ENCODE measurements around the gene PPP1R13B.

The PPP1R13B gene

DNA sequence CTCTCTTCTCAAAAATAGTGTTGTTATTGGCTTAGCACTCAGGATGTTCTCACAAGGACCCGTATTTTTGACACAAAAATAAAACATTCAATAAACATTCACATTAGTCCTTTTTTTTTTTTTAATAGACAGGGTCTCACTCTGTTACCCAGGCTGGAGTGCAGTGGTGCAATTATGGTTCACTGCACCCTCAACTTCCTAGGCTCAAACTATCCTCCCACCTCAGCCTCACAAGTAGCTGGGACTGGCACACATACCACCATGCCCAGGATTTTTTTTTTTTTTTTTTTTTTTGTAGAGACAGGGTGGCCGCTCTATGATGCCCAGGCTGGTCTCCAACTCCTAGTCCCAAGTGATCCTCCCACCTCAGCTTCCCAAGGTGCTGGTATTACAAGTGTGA, 27.0 kb downstream of the PPP1R13B start:
- no peak overlapping the region for H3K4me3 ChIP-seq (replicated peaks; ENCODE audit: low read depth, low read length)
- no peak for DNase-seq (ENCODE audit: extremely low read depth, low read depth)
- TF ChIP-seq, protein P1, sequence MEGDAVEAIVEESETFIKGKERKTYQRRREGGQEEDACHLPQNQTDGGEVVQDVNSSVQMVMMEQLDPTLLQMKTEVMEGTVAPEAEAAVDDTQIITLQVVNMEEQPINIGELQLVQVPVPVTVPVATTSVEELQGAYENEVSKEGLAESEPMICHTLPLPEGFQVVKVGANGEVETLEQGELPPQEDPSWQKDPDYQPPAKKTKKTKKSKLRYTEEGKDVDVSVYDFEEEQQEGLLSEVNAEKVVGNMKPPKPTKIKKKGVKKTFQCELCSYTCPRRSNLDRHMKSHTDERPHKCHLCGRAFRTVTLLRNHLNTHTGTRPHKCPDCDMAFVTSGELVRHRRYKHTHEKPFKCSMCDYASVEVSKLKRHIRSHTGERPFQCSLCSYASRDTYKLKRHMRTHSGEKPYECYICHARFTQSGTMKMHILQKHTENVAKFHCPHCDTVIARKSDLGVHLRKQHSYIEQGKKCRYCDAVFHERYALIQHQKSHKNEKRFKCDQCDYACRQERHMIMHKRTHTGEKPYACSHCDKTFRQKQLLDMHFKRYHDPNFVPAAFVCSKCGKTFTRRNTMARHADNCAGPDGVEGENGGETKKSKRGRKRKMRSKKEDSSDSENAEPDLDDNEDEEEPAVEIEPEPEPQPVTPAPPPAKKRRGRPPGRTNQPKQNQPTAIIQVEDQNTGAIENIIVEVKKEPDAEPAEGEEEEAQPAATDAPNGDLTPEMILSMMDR (IDR thresholded peaks at IDR 0.05; ENCODE audit: low read depth, low read length, missing control alignments), result no peak

DNA sequence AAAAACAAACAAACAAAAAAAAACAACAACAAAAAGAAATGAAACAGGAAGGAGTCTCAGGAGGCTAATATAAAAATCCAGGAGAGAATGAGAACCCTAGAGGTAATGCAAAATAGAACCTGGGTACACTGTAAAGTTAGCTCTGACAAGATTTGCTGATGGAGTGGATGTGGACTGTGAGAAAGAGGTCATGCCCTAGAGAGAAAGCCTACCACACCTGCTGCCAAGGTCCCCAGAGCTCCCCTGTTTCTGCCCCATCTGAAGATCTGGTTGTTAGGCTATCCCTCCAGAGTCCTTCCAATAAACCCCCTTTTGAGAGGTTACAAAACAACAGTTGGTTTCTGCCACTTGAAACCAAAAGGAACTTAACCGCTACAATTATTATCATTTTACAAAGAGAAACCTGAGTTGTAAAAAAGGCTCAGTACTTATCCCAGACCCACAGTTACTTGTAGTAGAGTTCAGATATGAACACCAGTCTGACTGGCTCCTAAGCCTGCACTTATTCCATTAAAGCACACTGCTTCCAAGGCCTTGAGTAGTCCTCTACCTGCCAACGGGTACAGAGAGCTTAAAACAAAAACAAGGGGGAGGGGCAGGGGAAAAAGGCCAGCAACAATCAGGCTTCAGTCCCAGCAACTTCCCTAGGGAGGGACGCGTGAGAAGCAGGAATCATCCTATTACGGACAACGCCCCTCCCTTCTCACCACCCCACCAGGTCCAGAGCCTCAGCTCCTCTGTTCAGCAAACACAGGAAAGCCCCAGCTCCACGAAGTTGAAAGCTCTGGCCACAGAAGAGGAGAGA, 27.7 kb downstream of the PPP1R13B start:
- TF ChIP-seq, protein P1 (IDR thresholded peaks at IDR 0.05; ENCODE audit: low read depth, low read length, missing control alignments), result no peak
- no peak overlapping the region for H3K4me3 ChIP-seq (replicated peaks; ENCODE audit: low read depth, low read length)
- DNase-seq (ENCODE audit: extremely low read depth, low read depth), result no peak

- TF ChIP-seq, protein P1 (IDR thresholded peaks at IDR 0.05; ENCODE audit: low read depth, low read length, missing control alignments), result no peak
- H3K4me3 ChIP-seq (replicated peaks; ENCODE audit: low read depth, low read length), result no peak overlapping the region
- DNase-seq (ENCODE audit: extremely low read depth, low read depth), result no peak
Measured at GRCh38 chr14:103818870-103819269, 28.5 kb downstream of the PPP1R13B start.

GRCh38 chr14:103818422-103818821, 29.0 kb downstream of the PPP1R13B start:
- no peak overlapping the region for H3K4me3 ChIP-seq (replicated peaks; ENCODE audit: low read depth, low read length)
- TF ChIP-seq, protein P1 (IDR thresholded peaks at IDR 0.05; ENCODE audit: low read depth, low read length, missing control alignments), result no peak
- DNase-seq (ENCODE audit: extremely low read depth, low read depth), result no peak

GRCh38 chr14:103817595-103817994, 29.8 kb downstream of the PPP1R13B start:
- DNase-seq (ENCODE audit: extremely low read depth, low read depth), result no peak
- no peak overlapping the region for H3K4me3 ChIP-seq (replicated peaks; ENCODE audit: low read depth, low read length)
- TF ChIP-seq, protein P1 (IDR thresholded peaks at IDR 0.05; ENCODE audit: low read depth, low read length, missing control alignments), result no peak

DNA sequence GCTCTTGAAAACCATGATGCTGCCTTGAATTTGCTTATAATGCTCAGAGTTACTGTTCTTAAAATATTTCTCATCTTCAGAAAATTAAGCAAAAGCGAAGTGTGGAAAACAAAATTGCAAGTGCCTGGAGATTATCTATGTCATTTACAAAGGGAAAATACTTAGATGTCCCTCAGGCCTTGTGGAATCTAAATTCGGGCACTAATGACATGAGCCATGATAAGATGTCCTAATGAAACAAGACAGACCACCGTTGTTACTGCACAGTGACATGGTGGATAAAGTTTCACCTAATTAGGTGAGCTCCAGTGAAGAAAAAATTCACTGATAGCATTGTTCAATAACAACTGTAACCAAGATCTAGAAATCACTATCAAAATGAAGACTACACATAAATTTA, 30.4 kb downstream of the PPP1R13B start:
- no peak for DNase-seq (ENCODE audit: extremely low read depth, low read depth)
- no peak overlapping the region for H3K4me3 ChIP-seq (replicated peaks; ENCODE audit: low read depth, low read length)
- TF ChIP-seq, protein P1 (IDR thresholded peaks at IDR 0.05; ENCODE audit: low read depth, low read length, missing control alignments), result no peak

Data from HFF-Myc (cell line).